NCI-H524 (cell line): Measurements from ENCODE around the gene ARID1A.

Source experiments
- DNase-seq, 2 experiments: peaks; one replicate each; lab custom pipeline; 2025; lab: John Stamatoyannopoulos, UW

Gene ARID1A

DNA sequence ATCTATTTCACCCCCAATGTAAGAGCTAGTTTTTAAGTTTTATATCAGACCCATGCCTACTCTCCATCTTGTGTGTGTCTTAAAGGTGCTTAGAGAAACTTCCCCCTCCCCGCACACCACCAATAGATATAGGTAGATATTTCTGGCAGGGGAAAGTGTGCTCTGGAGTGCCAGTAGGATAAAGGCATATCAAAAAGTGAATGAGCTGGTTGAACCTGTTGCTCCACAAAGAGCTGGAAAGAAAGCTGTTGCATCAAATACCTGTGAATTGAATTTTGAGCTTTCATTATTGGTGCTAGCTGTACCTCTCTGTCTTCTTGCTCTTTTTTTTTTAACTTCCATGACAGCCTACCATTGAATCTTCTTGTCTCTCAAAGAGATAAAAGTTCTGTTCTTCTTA, 32.8 kb downstream of the ARID1A start:
- DNase-seq, result no peak

DNA sequence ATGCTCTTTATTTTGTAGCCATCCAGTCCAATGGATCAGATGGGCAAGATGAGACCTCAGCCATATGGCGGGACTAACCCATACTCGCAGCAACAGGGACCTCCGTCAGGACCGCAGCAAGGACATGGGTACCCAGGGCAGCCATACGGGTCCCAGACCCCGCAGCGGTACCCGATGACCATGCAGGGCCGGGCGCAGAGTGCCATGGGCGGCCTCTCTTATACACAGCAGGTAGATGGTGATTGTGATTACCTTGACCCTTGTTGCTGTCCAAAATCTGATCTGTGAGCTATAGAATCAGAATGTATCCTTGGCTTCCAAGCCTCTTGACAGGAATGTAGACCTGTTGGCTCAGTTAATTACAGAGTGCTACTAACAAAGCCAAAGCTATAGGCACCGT, 33.8 kb downstream of the ARID1A start:
- no peak for DNase-seq

DNA sequence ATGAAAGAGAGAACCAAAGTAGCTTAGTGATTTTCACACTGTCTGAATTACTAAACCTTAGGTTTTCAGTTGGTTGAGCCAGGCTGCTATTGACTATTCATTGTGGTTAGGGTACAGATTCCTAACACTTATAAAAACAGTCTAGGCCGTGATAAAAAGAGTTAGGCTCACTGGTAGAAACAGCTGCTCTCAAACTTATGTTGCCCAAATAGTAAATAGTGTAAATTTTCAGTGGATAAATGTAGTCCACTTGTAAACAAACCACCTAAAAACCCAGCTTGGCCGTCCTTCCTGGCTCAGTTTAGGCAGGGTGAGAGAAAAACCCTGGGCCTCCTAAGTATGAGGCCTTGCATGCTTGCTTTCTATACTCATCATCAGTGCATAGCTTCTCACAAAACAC, 34.9 kb downstream of the ARID1A start:
- no peak for DNase-seq

DNA sequence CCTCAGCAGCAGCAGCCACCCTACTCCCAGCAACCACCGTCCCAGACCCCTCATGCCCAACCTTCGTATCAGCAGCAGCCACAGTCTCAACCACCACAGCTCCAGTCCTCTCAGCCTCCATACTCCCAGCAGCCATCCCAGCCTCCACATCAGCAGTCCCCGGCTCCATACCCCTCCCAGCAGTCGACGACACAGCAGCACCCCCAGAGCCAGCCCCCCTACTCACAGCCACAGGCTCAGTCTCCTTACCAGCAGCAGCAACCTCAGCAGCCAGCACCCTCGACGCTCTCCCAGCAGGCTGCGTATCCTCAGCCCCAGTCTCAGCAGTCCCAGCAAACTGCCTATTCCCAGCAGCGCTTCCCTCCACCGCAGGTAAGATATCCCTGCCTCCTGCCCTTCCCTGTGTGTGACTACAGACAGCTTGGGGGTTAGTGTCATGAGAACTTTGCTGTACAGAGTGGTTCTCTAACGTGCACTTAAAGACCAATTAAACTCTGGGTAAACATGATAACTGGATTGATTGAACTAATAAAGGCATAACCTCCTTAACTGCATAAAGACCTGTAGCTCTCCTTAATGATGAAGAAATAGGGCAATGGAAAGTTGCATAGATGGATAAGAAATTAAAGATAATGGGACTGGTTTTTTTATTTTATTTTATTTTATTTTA, 35.6 kb downstream of the ARID1A start:
- DNase-seq, result no peak

DNA sequence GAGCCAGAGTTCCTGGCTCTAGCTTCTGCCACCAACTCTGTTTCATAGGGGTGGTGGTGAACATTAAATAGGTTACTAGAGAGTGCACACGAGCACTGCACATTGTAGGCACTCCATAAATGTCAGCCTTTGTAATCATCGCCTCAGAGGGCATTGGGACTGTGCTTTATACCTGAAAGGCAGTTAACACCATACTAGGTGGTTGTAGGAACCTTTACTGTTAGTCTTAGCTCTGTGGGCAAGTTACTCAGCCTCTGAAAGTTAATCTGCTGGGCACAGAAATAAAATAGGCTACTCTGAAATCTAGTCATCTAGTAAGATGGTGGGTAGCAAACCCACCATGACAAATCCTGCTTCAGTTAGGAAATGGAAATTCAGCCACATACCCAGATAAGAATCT, 37.6 kb downstream of the ARID1A start:
- DNase-seq, result no peak

DNA sequence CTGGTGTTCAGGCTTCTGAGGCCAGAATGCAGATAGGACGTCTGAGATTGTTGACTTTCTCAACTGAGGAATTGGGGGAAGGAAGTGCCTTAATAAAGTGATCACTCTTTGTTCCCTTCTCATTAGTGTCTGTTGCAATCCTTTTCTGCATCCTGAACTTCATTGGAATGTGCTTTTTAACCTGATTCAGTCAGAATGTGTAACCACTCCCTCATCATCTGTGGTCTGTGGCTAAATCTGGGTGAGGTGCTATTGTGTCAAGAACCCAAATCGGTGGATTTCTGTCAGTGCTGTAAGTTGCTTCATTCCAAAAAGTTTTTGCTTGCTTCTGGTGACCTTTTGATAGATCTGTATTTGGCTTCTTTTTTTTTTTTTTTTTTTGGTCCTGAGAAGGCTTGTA, 38.2 kb downstream of the ARID1A start:
- no peak for DNase-seq

DNA sequence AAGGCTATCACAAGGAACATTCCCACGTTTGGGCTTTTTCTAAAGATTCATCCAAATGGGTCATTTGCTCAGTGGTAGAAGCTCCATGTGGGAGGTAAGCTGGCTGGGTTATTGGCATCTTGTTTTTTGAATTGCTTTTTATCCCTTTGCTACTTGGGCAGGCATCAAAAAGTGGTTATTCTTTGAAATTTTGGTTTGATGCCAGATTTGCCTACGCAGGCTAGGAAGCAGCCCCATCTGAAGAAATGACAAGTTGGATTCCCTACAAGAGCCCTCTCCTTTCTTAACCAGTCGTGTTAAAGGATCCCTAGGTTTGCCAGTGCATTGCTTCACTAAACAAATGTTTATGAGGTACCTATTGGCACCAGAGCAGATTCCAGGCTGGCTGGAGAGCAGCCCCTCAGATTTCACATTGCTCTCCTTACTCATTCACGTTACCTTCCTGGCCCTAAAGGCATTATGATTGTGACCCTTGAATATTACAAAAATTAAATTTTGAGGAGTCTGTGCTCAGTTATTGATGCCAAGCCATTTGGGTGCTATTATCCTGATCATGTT, 38.8 kb downstream of the ARID1A start:
- DNase-seq, result no peak

DNA sequence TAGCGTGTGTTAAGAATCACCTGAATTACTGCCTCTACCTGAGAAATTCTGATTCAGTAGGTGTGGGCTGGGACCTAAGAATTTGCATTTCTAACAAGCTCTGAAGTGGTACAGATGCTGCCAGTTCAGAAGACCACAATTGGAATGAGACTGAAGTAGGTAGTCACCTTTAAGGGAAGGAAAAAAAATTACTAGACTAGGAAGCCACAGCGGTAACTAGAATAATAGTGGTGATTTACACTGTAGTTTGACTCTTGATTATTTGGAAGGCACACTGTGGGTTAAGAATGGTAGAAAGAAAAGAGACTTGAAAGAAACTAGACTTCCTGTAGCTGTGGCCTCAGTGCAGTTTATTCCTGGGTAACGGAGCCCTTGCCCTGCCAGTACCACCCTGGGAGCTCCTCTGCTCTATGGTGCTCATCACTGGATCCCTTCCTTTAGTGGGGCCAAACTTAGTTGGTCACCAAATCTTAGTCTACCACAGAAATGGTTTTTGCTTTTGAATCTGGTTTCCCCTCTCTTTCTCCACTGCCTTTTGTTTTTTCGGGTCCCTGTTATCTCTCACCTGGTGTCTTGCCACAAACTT, 43.6 kb downstream of the ARID1A start:
- no peak for DNase-seq

DNA sequence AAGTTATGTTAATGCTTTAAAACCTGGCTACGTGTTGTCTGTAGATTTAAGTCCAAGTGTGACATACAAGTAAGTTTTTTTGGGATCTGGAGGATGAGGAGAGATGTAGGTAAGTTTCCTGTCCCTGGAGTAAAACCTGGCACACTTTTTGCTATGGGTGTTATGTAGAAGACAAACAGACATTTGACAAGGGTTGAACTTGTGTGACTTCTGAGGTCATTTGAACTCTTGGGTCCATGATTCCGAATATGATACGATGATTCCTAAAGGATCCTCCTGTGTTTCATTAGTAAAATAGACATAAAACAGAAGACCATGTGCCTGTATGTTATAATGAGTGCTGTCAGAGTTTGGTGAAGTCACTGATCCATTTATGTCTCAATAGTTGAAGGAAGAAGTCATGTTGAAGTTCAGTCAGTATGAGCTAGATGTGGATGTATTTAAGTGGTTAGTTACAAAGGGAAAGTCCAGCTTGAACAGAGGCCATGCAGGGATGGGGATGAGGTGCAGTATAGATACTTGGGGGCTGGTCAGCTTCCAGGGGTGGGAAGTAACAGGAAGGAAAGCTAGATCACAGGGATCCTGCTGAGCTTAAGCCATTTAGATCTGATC, 44.3 kb downstream of the ARID1A start:
- no peak for DNase-seq

DNA sequence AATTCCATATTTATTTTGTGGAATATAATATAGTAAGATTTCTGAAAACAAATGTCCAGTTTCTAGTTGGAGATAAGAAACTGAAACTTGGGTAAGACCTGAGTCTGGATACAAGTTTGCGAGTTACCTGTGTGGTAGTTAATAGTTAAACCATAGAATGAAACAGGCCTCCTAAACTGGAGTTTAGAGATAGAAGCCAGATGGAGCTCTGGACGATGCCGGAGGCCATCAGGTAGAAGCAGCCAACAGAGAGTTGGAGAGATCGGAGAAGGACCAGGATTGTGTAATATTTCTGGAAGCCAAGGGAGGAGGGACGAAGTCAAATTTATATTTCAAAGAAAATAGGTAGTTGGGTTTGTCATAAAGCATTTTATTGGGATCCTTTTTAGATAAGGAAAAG, 45.1 kb downstream of the ARID1A start:
- no peak for DNase-seq

DNA sequence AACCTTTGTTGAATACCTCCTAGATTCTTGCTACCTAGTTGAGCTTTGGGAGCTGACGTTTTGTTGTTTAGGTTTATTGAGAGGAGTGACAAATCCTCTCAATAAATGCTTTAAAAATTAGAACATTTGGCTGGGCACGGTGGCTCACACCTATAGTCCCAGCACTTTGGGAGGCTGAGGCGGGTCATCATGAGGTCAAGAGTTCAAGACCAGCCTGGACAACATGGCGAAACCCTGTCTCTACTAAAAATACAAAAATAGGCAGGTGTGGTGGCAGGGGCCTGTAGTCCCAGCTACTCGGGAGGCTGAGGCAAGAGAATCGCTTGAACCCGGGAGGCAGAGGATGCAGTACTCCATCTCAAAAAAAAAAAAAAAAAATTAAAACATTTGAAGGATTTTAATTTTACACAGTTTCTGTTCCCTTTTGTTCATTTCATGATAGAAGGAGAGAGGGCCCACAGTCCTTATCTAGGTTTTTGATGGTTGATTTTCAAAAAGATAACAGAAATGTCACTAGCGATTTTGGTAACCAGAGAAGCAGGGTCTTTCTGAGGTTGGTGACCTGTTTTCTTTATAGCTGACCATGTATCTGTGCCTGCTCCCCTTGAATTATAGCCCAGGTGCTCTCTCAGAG, 47.7 kb downstream of the ARID1A start:
- DNase-seq, result no peak

DNA sequence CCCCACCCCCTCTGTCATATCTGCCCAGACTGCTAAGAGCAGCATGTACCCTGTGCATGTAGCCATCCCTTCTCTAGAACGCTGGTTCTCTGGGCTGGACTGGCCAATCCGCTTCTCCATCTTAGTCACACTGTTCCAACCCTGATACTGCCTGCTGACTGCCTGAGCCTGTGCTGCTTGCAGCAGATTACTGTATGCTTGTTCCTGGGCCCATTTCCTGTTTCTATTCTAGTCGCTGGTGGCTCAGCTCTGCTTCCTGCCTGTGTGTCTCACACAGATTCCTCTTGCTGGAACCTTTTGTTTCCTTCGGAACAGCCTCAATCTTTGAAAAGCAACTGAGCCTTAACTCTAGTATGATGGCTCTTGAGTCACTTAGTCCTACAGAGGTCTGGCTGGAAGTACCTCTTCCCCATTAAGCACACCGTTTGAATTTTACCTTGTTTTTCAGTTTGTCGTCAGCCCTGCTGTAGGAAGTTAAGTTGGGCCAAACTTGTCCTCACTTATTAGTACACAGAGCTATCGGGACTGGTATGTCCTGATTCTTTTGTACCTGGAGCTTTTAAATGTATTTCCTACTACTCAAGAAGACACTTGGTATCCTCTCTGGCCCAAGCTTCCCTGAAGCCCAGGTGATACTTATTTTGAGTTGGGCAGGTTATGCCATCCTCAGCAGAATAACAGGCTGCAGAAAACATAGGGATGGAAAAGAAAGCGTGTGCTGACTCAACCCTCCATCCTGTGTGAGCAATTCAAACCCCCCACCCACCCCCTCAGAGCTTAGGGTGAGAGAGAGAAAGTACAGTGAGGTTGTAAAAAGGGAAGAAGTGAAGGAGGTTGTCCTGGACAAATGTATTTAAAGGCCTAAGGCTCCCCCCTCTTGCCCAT, 48.5 kb downstream of the ARID1A start:
- no peak for DNase-seq

DNA sequence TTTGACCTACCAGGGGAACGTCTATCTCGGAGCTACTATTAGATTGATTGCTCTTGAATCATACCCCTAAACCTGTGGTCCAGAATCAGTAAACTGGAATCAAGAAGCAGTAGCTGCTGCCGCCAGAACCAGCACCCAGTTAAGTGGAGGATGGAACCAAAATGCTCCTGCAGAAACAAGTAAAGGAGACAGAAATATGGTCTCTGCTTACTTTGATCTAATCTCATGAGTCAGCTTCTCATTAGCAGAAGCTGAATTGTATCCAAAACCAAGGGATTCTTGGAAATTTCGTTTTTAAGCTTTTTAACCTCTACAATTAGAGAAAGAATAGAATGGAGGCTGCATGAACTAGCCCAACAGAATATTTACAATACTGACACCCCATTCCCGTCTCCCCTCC, 49.4 kb downstream of the ARID1A start:
- no peak for DNase-seq

DNA sequence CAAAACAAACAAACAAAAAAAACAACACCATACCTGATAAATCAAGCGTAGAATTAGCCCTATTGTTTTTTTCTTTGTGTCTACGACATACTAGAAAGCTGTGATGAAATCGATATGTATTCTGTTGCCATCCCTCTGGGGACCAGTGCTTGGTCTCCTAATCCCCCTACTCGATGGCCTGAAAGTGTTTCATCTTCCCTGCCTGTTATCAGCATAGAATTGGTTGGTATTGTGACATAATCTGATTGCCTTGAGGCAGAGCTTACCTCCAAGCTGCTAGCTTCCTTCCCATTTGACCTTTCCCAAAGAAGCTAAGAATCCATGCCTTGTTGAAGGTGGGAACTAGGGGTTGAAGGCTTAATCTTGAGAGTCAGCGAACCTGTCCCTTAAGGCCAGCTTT, 51.2 kb downstream of the ARID1A start:
- peak in 1 of 2 experiments; percentile 49 for DNase-seq

DNA sequence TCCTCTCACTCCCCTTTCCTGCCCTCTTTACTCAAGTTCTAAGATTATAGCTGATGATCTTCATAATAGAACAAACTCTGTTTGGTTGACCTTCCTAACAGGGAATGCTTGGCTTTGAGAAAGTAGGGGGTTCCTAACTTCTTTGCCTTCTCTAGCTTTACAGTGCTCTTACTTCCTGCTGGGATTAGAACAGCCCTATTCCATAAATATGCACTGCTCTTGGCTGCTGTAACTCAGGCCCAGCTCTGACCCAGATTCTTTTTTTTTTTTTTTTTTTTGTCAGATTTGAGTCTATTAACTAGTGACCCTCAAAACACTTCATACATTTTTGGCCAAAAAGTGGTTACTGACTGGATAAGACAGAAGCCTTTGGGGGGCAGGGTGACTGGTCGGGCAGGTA, 52.5 kb downstream of the ARID1A start:
- DNase-seq, result no peak

DNA sequence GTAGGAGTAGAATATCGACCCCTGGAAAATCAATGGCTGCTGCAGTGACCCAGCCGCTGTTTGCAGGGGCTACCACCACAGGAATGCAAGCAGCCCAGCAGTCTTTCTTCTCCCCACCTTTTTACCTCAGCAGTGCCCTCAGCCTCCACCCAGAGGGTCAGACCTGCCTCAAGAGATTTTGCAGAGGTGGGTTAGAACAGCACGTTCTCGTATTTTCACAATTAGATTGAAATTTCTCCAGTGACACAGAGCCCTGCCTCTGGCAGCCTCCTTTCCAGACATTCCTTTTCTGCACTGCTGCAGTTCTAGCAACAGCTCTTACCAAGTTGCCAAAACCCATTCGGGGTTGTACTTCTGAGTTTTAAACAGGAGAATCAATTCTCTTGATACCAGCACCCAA, 53.6 kb downstream of the ARID1A start:
- no peak for DNase-seq

DNA sequence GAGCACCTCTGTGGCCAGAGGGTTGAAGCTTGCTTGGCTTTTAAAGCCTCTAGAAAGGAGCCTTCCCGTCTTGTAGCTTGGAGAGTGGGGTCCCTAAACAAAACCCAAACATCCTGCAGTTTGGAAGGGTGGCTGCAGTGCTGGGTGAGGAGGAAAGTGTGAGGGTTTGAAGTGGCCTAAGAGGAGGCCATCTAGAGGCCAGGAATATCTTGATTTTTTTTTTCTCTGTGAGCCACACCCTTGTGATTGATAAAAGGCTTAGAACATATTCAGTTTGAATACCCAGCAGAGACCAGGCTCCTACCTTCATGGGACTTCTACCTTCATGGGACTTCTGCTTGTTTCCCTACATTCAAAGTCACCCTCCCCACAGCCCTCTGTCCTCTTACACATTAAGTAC, 54.6 kb downstream of the ARID1A start:
- DNase-seq, result no peak

DNA sequence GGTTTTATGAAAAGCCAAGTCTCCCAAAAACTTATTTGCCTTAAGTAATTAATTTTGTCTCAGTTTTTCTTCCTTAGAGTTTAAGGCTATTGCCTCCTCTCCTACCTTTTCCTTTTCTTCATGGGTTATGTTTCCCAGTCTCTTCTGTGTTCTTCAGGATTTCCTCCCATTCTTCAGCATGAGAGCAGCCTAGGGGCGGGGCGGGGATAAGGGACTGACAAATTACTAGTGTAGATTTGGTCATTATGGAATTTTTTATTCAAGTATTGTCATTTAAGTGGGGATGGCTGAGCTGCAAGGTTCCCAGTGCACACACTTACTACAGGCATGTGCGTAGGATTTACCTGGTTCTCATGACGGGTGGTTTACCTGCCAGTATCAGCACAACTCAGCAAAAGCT, 56.7 kb downstream of the ARID1A start:
- DNase-seq, result no peak

DNA sequence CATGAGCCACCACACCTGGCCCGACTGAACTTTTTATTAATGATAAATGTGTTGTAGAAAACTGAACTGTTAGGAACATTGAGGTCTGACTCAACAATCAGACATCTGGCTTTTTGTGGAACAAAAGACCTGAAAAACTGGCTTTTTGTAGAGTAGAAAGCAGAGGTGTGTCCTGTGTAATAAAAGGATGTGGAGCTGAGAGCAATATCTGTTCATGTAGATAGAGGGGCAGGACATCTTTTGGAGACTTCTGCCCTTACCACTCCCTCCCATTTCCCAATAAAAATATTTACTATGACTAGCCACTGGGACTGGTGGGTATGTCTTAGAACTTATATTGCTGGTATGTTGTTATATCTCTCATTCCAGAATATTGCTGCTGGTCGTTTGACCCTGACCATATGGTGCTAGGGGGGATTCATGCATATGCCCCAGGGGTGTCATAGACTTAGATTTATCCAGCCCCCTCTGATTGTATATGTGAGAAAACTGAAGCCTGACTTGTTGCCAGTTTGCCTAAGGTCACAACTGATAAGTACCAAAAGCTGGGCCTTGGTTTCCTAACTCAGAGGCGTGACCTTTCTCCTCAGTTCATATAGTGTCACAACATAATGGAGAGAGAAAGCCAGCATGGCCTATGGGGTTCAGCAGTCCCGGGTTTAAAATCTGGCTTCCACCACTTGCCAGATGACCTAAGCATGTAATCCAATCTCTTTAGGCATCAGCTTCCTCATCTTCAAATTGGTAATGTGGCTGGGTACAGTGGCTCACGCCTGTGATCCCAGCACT, 58.5 kb downstream of the ARID1A start:
- DNase-seq, result no peak

DNA sequence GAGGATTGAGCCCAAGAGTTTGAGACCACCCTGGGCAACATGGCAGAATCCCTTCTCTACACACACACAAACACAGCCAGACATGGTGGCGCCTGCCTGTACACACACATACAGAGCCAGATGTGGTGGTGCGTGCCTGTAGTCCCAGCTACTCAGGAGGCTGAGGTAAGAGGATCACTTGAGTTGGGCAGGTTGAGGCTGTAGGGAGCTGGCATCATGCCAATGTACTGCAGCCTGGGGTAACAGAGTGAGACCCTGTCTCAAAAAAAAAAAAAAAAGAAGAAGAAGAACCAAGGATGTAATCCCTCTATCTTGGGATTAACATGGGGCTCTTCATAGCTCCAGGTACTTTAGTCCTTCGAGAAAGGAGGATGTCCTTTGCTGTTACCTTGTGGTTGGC, 62.5 kb downstream of the ARID1A start:
- no peak for DNase-seq

DNA sequence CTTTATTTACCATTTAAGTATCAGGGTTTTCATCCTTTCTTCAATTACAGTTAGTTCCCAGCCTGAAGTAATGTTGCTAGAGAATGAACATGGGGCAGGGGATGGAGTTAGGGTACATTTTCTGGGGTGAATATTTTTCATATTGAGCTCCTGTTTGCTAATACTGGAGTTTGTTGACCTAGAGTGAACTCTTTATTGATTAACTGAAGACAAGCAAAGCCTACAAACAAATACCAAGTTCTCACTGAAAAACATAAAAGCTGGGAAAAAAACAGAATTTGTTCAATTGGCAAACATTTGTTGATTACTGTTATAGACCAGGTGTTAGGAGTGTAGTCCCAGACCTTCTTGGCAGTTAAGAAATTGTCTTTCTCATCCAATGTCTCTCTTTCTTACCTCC, 63.7 kb downstream of the ARID1A start:
- no peak for DNase-seq
